HepG2 (cell line): ENCODE data around the gene RAP1A.

Source experiments
- FOSL2 ChIP-seq: sonication (generic); formaldehyde crosslinking; IDR thresholded peaks from 2 replicates; pipeline ENCODE4 v1.4.0; 2020; ENCODE audit warnings: missing genetic modification reagents
- HOXA3 ChIP-seq: sonication (generic); formaldehyde crosslinking; IDR thresholded peaks from 2 replicates; pipeline ENCODE4 v1.5.0; 2020; ENCODE audit warnings: missing genetic modification reagents
- ZNF234 ChIP-seq: sonication (generic); formaldehyde crosslinking; conservative IDR thresholded peaks from 2 replicates; pipeline ENCODE4 v1.5.1; 2020; ENCODE audit warnings: mild to moderate bottlenecking, missing genetic modification reagents
- TF ChIP-seq, protein P1 (sequence below): IDR thresholded peaks from 2 replicates; pipeline ENCODE4 v1.6.1; 2016; ENCODE audit warnings: low read depth, borderline replicate concordance
- TF ChIP-seq, protein P2 (sequence below), 2 experiments: IDR thresholded peaks; 2 replicates each; pipeline ENCODE4 v1.6.1; 2011 to 2012; ENCODE audit warnings: low read length in 2 of 2, borderline replicate concordance in 1 of 2, low read depth in 1 of 2, mild to moderate bottlenecking in 1 of 2, moderate library complexity in 1 of 2

GRCh38 chr1:111658622-111659021 is 39.0 kb downstream of the RAP1A start:
- TF ChIP-seq HOXA3 (CRISPR knock-in tag) (no peak), FOSL2 (CRISPR knock-in tag) (no peak), ZNF234 (no peak)
- TF ChIP-seq, protein P1, sequence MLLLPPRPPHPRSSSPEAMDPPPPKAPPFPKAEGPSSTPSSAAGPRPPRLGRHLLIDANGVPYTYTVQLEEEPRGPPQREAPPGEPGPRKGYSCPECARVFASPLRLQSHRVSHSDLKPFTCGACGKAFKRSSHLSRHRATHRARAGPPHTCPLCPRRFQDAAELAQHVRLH (CRISPR knock-in tag) = no peak
- TF ChIP-seq, protein P2, sequence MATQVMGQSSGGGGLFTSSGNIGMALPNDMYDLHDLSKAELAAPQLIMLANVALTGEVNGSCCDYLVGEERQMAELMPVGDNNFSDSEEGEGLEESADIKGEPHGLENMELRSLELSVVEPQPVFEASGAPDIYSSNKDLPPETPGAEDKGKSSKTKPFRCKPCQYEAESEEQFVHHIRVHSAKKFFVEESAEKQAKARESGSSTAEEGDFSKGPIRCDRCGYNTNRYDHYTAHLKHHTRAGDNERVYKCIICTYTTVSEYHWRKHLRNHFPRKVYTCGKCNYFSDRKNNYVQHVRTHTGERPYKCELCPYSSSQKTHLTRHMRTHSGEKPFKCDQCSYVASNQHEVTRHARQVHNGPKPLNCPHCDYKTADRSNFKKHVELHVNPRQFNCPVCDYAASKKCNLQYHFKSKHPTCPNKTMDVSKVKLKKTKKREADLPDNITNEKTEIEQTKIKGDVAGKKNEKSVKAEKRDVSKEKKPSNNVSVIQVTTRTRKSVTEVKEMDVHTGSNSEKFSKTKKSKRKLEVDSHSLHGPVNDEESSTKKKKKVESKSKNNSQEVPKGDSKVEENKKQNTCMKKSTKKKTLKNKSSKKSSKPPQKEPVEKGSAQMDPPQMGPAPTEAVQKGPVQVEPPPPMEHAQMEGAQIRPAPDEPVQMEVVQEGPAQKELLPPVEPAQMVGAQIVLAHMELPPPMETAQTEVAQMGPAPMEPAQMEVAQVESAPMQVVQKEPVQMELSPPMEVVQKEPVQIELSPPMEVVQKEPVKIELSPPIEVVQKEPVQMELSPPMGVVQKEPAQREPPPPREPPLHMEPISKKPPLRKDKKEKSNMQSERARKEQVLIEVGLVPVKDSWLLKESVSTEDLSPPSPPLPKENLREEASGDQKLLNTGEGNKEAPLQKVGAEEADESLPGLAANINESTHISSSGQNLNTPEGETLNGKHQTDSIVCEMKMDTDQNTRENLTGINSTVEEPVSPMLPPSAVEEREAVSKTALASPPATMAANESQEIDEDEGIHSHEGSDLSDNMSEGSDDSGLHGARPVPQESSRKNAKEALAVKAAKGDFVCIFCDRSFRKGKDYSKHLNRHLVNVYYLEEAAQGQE (IDR thresholded peaks at IDR 0.05; ENCODE audit: borderline replicate concordance in 1 of 2, low read depth in 1 of 2, low read length in 2 of 2) = no peak
